Peyer's patch (tissue), 4 donors: ENCODE data around the gene PLXNA2. TPM values are rescaled to one million over a fixed set of nuclear protein-coding genes. Genes with fewer than 3 reads are reported as not detected.

ENCODE experiments used
- DNase-seq, 3 donors: peaks; one replicate each; pipeline ENCODE4 v3.0.0-alpha.2; 2017 to 2019
- H3K27ac ChIP-seq, 4 donors: fragments of 200-600 bp; sonication (generic); one replicate each; pipeline ENCODE4 v1.5.1; 2016 to 2019
- H3K27me3 ChIP-seq, 2 donors: fragments of 200-600 bp; sonication (generic); one replicate each; pipeline ENCODE4 v1.5.1; 2019
- H3K36me3 ChIP-seq, 3 donors: fragments of 200-600 bp; sonication (generic); one replicate each; pipeline ENCODE4 v1.5.1; 2016 to 2019
- H3K4me1 ChIP-seq, 4 donors: fragments of 200-600 bp; sonication (generic); one replicate each; pipeline ENCODE4 v1.5.1; 2016 to 2019
- H3K4me3 ChIP-seq, 4 donors: fragments of 200-600 bp; sonication (generic); 1 replicate in 3 of 4; 2 replicates in 1 of 4; pipeline ENCODE4 v1.5.1; 2016 to 2019; ENCODE audit warnings: mild to moderate bottlenecking in 1 of 4
- H3K9me3 ChIP-seq, 4 donors: fragments of 200-600 bp; sonication (generic); one replicate each; pipeline ENCODE4 v1.5.1; 2016 to 2019; ENCODE audit warnings: mild to moderate bottlenecking in 1 of 4
- CTCF ChIP-seq, 6 experiments: fragments of 450-650 bp in 4 of 6; fragments of 200-600 bp in 2 of 6; sonication (generic) in 1 of 6; IDR thresholded peaks; one replicate each; pipeline ENCODE4 v1.5.1; 2017 to 2019; ENCODE audit warnings: antibody characterized with exemption in 6 of 6, mild to moderate bottlenecking in 3 of 6, moderate library complexity in 1 of 6
- POLR2A ChIP-seq, 2 donors: fragments of 450-650 bp; IDR thresholded peaks; one replicate each; pipeline ENCODE4 v1.5.1; 2017; ENCODE audit warnings: antibody characterized with exemption in 2 of 2, mild to moderate bottlenecking in 2 of 2, moderate library complexity in 2 of 2
- total RNA-seq, 4 donors: library from RNA; depleted of rRNA; stranded (reverse); fragments of >200 nt; gene quantifications; one replicate each; pipeline ENCODE4 v1.1.0, GENCODE V29; 2016

The PLXNA2 gene, protein sequence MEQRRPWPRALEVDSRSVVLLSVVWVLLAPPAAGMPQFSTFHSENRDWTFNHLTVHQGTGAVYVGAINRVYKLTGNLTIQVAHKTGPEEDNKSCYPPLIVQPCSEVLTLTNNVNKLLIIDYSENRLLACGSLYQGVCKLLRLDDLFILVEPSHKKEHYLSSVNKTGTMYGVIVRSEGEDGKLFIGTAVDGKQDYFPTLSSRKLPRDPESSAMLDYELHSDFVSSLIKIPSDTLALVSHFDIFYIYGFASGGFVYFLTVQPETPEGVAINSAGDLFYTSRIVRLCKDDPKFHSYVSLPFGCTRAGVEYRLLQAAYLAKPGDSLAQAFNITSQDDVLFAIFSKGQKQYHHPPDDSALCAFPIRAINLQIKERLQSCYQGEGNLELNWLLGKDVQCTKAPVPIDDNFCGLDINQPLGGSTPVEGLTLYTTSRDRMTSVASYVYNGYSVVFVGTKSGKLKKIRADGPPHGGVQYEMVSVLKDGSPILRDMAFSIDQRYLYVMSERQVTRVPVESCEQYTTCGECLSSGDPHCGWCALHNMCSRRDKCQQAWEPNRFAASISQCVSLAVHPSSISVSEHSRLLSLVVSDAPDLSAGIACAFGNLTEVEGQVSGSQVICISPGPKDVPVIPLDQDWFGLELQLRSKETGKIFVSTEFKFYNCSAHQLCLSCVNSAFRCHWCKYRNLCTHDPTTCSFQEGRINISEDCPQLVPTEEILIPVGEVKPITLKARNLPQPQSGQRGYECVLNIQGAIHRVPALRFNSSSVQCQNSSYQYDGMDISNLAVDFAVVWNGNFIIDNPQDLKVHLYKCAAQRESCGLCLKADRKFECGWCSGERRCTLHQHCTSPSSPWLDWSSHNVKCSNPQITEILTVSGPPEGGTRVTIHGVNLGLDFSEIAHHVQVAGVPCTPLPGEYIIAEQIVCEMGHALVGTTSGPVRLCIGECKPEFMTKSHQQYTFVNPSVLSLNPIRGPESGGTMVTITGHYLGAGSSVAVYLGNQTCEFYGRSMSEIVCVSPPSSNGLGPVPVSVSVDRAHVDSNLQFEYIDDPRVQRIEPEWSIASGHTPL (N-terminal part only)
- 10 to 100 TPM; 51.5 to 70.2 (median 62.5) TPM for total RNA-seq

DNA sequence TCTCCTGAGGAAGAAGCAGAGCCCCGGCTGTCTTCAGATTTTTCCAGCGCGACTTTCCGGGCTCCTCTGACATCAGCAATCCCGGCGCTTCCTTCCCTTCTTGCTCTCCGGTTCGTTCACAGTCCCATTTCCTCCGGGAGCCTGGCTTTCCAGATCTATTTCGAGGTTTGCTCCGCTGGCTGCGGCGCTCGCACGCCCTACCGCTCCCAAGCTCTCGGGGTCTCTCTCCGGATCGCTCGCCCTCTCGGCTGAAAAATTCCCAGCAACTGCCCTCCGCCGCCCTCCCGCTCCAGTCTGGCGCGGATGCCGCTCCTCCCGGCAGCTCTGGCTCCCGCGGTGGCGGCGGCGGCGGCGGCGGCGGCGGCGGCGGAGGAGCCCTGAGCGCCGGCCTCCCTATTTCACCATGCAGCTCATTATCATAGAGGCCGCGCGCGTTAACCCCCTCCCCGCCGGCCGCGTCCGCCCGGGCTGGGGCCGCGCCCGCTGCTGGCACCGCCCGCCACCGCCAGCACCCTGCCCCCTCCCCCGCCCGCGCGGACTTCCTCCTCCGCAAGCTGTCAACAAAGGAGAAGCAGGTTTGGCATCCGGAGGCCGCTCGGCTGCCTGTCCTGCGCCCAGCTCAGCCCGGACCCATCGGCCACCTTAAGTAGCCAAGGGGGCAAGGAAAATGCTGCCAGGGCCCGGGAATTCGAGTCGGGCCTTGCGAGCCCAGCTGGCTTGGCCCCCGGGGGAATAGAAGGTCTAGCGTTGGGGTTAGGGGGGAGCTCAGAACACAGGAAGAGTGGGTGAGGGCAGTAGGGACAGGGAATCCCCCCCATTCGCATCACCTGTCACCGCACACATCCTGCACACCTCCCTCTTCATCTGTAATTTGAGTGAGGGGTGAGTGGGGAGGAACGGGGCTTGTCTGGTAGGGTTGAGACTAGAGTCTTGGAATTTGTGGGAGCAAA, at the start of gene PLXNA2:
Gene PLXNA2, minus strand, starts transcription at position 418 of the 950 bp plus-strand sequence. CDS start 26,462 bp downstream, outside the sequence.
- H3K4me1 ChIP-seq, result peaks cover 0 to 29% (median 5%) of the 10 kb centered on the region in 4 donors
- DNase-seq, result peak; percentile 80 to 95 (median 94)
- no peaks in the 10 kb centered on the region for H3K27me3 ChIP-seq
- no peaks in the 10 kb centered on the region for H3K36me3 ChIP-seq
- no peaks in the 10 kb centered on the region for H3K9me3 ChIP-seq
- TF ChIP-seq CTCF (IDR thresholded peaks at IDR 0.05) (peak in 1 of 6 experiments; percentile 21), POLR2A (IDR thresholded peaks at IDR 0.05) (peak; percentile 73 to 85)
- peak within 1 kb of the TSS; percentile 67 to 89 (median 71) for H3K4me3 ChIP-seq
- H3K27ac ChIP-seq, result peak within 1 kb of the TSS; percentile 73 to 92 (median 86)

GRCh38 chr1:208292908-208293307, 48.7 kb upstream of the PLXNA2 start:
- DNase-seq, result no peak
- TF ChIP-seq CTCF (IDR thresholded peaks at IDR 0.05) (no peak), POLR2A (IDR thresholded peaks at IDR 0.05) (no peak)
- H3K9me3 ChIP-seq, result no peaks in the 10 kb centered on the region
- H3K4me3 ChIP-seq, result no peak overlapping the region
- no peaks in the 10 kb centered on the region for H3K4me1 ChIP-seq
- H3K27ac ChIP-seq, result no peak overlapping the region
- H3K36me3 ChIP-seq, result no peaks in the 10 kb centered on the region
- H3K27me3 ChIP-seq, result no peaks in the 10 kb centered on the region

- no peaks in the 10 kb centered on the region for H3K27me3 ChIP-seq
- no peaks in the 10 kb centered on the region for H3K9me3 ChIP-seq
- H3K4me3 ChIP-seq, result no peak overlapping the region
- H3K36me3 ChIP-seq, result no peaks in the 10 kb centered on the region
- DNase-seq, result no peak
- TF ChIP-seq POLR2A (IDR thresholded peaks at IDR 0.05) (no peak), CTCF (IDR thresholded peaks at IDR 0.05) (no peak)
- H3K27ac ChIP-seq, result no peak overlapping the region
- no peaks in the 10 kb centered on the region for H3K4me1 ChIP-seq
Measured at GRCh38 chr1:208291923-208292711, 47.9 kb upstream of the PLXNA2 start.

DNA sequence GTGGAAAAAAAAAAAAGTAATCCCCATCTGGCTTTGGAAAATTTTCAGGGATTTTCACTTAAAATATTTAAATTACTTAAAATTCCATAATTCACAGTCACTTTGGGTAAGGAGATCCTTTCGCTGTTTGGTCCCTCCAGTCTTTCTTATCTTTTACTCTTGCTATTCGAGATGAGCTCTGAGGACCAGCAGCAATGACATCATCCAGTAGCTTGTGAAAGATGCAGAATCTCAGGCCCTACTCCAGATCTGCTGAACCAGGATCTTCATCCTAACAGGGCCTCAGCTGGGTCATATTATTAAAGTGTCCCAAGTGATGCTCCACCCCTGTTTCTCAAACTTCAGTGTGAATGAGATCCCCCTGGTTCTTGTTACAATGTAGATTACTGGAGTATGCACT, 46.9 kb upstream of the PLXNA2 start:
- H3K9me3 ChIP-seq, result no peaks in the 10 kb centered on the region
- no peak for DNase-seq
- no peak overlapping the region for H3K4me3 ChIP-seq
- H3K27ac ChIP-seq, result no peak overlapping the region
- no peaks in the 10 kb centered on the region for H3K27me3 ChIP-seq
- no peaks in the 10 kb centered on the region for H3K36me3 ChIP-seq
- TF ChIP-seq POLR2A (IDR thresholded peaks at IDR 0.05) (no peak), CTCF (IDR thresholded peaks at IDR 0.05) (no peak)
- H3K4me1 ChIP-seq, result no peaks in the 10 kb centered on the region
